Muscle of leg (tissue), 11 donors: ENCODE data around the gene SSUH2. TPM values are rescaled to one million over a fixed set of nuclear protein-coding genes. Genes with fewer than 3 reads are reported as not detected.

Experiments
- DNase-seq: peaks from one replicate; pipeline ENCODE4 v3.0.0; 2013
- H3K27ac ChIP-seq: one replicate; pipeline ENCODE4 v1.5.1; 2013; ENCODE audit warnings: mild to moderate bottlenecking, low read length, control low read depth
- H3K27me3 ChIP-seq: one replicate; pipeline ENCODE4 v1.6.1; 2013; ENCODE audit warnings: low read length; ENCODE audit not compliant: control insufficient read depth, insufficient read depth
- H3K36me3 ChIP-seq: one replicate; pipeline ENCODE4 v1.6.1; 2013; ENCODE audit warnings: low read length; ENCODE audit not compliant: control insufficient read depth, insufficient read depth
- H3K4me1 ChIP-seq: one replicate; pipeline ENCODE4 v1.6.1; 2013; ENCODE audit warnings: low read length; ENCODE audit not compliant: control insufficient read depth, insufficient read depth
- H3K4me3 ChIP-seq: one replicate; pipeline ENCODE4 v1.5.1; 2013; ENCODE audit warnings: low read length, control low read depth
- H3K9me3 ChIP-seq: replicated peaks from 2 replicates; pipeline ENCODE4 v1.6.1; 2013; ENCODE audit warnings: low read depth, low read length; ENCODE audit not compliant: control insufficient read depth
- WGBS: methylation state at CpG from one replicate; pipeline ENCODE4 v1.1.5; 2013; ENCODE audit warnings: missing lambda C conversion rate; ENCODE audit not compliant: insufficient coverage; 5-methylcytosine and 5-hydroxymethylcytosine counted together
- polyA plus RNA-seq, 8 donors: library from polyadenylated mRNA; unstranded; fragments of 120-200 nt; gene quantifications; one replicate each; pipeline versions ENCODE4 v1.2.1 to v1.2.3, GENCODE V29; 2013; ENCODE audit warnings: inconsistent platforms in 1 of 8, low replicate concordance in 1 of 8; ENCODE audit not compliant: insufficient read length in 8 of 8, insufficient read depth in 1 of 8
- total RNA-seq: library from RNA; stranded (reverse); fragments of 120-200 nt; gene quantifications from one replicate; pipeline ENCODE4 v1.2.4, GENCODE V29; 2013

The SSUH2 gene
- total and polyA plus RNA-seq, 9 donors, result 1.1 to 3.4 (median 2.2) TPM

DNA sequence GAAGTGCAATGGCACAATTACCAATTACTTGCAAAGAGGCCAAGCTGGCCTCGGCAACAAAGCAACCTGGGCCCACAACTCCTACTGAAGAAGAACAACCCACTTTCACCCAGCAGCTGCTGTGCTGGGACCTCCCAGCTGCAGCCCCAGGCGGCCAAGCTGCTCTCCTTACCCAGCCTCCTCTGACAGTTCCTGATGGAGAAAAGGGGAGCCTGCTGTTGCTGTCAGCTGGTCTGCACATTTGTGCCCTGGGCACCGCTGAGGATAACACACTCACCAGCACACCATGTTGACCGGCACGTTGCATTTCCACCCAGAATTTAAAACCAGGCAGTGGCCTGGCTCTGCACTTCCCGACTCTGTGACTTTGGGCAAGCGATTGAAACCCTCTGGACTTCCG is 33.6 kb downstream of the SSUH2 start:
- DNase-seq, result peak; percentile 43
- no peaks in the 10 kb centered on the region for H3K36me3 ChIP-seq
- H3K27ac ChIP-seq, result no peak overlapping the region
- WGBS, result 64% methylated on average over 4 of the region's 8 CpGs
- H3K4me3 ChIP-seq, result no peak overlapping the region
- no peaks in the 10 kb centered on the region for H3K27me3 ChIP-seq
- H3K9me3 ChIP-seq, result no peaks in the 10 kb centered on the region
- H3K4me1 ChIP-seq, result peaks cover 19% of the 10 kb centered on the region

GRCh38 chr3:8608791-8609467 is 35.7 kb downstream of the SSUH2 start:
- no peak for DNase-seq
- no peaks in the 10 kb centered on the region for H3K36me3 ChIP-seq
- H3K4me1 ChIP-seq, result peaks cover 27% of the 10 kb centered on the region
- 86% methylated on average over 4 of the region's 10 CpGs for WGBS
- H3K27ac ChIP-seq, result no peak overlapping the region
- H3K4me3 ChIP-seq, result no peak overlapping the region
- no peaks in the 10 kb centered on the region for H3K9me3 ChIP-seq
- no peaks in the 10 kb centered on the region for H3K27me3 ChIP-seq

GRCh38 chr3:8608041-8608790 is 36.4 kb downstream of the SSUH2 start:
- H3K9me3 ChIP-seq, result no peaks in the 10 kb centered on the region
- DNase-seq, result no peak
- H3K27me3 ChIP-seq, result no peaks in the 10 kb centered on the region
- no peak overlapping the region for H3K27ac ChIP-seq
- no peaks in the 10 kb centered on the region for H3K36me3 ChIP-seq
- no peak overlapping the region for H3K4me3 ChIP-seq
- 95% methylated on average over 9 of the region's 16 CpGs for WGBS
- H3K4me1 ChIP-seq, result peaks cover 30% of the 10 kb centered on the region

GRCh38 chr3:8607234-8608040 is 37.2 kb downstream of the SSUH2 start:
- WGBS, result 49% methylated on average over 4 of the region's 7 CpGs
- Histone ChIP-seq H3K4me1 (peaks cover 30% of the 10 kb centered on the region), H3K27ac (peak overlapping the region; percentile 33), H3K9me3 (no peaks in the 10 kb centered on the region), H3K36me3 (no peaks in the 10 kb centered on the region), H3K4me3 (no peak overlapping the region), H3K27me3 (no peaks in the 10 kb centered on the region)
- peak; percentile 88 for DNase-seq

DNA sequence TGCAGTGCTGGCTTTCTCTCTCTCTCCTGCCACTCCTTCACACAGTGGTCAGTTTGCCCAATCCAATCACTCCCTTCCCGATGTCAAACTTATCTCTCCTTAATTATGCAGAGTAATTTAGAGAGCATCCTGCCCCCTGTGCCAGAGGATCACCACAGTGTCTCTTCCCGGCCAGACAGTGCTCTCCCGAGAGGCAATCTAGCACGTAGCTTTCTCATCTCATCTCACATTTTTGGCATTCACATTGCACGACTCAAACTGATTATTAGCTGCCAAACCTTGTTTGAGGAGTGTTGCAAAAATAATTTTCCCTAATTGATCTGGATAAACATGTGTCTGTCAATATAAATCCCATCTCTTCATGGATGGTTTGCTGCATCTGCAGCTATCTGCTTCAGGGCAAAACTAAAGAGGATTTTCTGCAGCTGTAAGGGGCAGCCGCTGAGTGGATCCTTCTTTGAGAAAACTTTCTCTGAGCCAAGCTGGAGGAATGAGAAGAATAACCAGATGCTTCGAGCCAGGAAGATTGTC is 37.8 kb downstream of the SSUH2 start:
- 17% methylated on average over 6 of the region's 7 CpGs for whole genome bisulfite sequencing
- H3K9me3 ChIP-seq, result no peaks in the 10 kb centered on the region
- H3K27me3 ChIP-seq, result no peaks in the 10 kb centered on the region
- peaks cover 30% of the 10 kb centered on the region for H3K4me1 ChIP-seq
- peak; percentile 70 for DNase-seq
- H3K36me3 ChIP-seq, result no peaks in the 10 kb centered on the region
- no peak overlapping the region for H3K4me3 ChIP-seq
- no peak overlapping the region for H3K27ac ChIP-seq

DNA sequence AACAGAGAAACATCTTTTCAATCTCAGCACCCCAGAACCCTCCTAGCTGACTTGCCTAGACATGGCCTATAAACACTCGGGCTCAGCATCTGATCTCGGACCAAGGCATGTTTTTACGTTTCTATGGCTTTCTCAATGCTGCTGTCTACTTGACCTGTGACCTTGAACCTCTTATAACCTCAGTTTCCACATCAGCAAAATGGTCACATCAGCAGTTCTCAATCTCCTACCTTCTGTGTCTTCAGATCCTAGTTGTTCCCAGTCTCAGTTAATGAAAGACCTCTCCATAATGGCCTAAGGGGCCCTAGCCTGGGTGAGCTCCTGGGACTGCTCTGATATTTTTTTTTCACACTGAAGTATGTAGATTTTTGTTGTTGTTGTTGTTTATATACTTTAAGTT is 39.6 kb downstream of the SSUH2 start:
- no peak for DNase-seq
- WGBS, result 89% methylated on average over 3 of the region's 3 CpGs

DNA sequence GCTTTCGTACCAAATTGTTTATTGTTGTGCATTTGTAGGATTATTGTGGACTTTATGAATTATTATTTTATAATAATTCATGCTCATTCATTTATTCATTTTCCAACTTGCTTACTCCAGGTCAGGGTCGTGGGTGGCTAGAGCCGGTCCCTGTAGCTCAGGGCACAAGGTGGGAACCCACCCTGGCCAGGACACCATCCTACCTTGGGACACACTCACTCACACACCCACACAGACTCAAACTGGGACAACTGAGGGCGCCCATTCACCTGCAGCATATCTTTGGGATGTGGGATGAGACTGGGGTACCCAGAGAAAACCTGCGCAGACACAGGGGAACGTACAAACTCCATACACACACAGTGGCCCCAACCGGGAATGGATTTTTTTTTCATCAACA is 40.6 kb downstream of the SSUH2 start:
- peaks cover 34% of the 10 kb centered on the region for H3K4me1 ChIP-seq
- 100% methylated on average over 2 of the region's 7 CpGs for WGBS
- no peaks in the 10 kb centered on the region for H3K27me3 ChIP-seq
- H3K9me3 ChIP-seq, result no peaks in the 10 kb centered on the region
- H3K36me3 ChIP-seq, result no peaks in the 10 kb centered on the region
- H3K4me3 ChIP-seq, result no peak overlapping the region
- no peak for DNase-seq
- H3K27ac ChIP-seq, result no peak overlapping the region

More for the DNA sequence above, 39.6 kb downstream of the SSUH2 start:
- Histone ChIP-seq H3K27me3 (no peaks in the 10 kb centered on the region), H3K36me3 (no peaks in the 10 kb centered on the region), H3K9me3 (no peaks in the 10 kb centered on the region), H3K4me1 (peaks cover 30% of the 10 kb centered on the region), H3K27ac (no peak overlapping the region), H3K4me3 (no peak overlapping the region)

- H3K4me3 ChIP-seq, result no peak overlapping the region
- no peak overlapping the region for H3K27ac ChIP-seq
- H3K36me3 ChIP-seq, result no peaks in the 10 kb centered on the region
- H3K27me3 ChIP-seq, result no peaks in the 10 kb centered on the region
- DNase-seq, result peak; percentile 40
- H3K9me3 ChIP-seq, result no peaks in the 10 kb centered on the region
- peaks cover 37% of the 10 kb centered on the region for H3K4me1 ChIP-seq
- 37% methylated on average over 5 of the region's 9 CpGs for WGBS
These were observed 41.4 kb downstream of the SSUH2 start for GRCh38 chr3:8603115-8603710.

- H3K9me3 ChIP-seq, result no peaks in the 10 kb centered on the region
- DNase-seq, result no peak
- no peaks in the 10 kb centered on the region for H3K27me3 ChIP-seq
- H3K27ac ChIP-seq, result no peak overlapping the region
- no peaks in the 10 kb centered on the region for H3K36me3 ChIP-seq
- H3K4me1 ChIP-seq, result peaks cover 39% of the 10 kb centered on the region
- no peak overlapping the region for H3K4me3 ChIP-seq
These were observed 44.1 kb downstream of the SSUH2 start for GRCh38 chr3:8600457-8600856.
